Activated CD4-positive, alpha-beta T cell treated with anti-CD3 and anti-CD28 coated beads, Interleukin-2, amount 50 U/mL, for 48 hours (primary cell): ENCODE results near the gene RARB.

Experiments
- DNase-seq, 2 experiments: peaks; one replicate each; pipeline ENCODE4 v3.0.0-alpha.2; 2020

The RARB gene

GRCh38 chr3:25448750-25449692, 21.0 kb downstream of the RARB start:
- no peak for DNase-seq

- DNase-seq = no peak
These were observed 21.8 kb downstream of the RARB start for GRCh38 chr3:25449857-25450256.

GRCh38 chr3:25452192-25452591, 24.1 kb downstream of the RARB start:
- DNase-seq = no peak

GRCh38 chr3:25452740-25453139, 24.7 kb downstream of the RARB start:
- no peak for DNase-seq

- no peak for DNase-seq
These were observed 25.5 kb downstream of the RARB start for GRCh38 chr3:25453619-25454004.

- DNase-seq = no peak
These were observed 26.2 kb downstream of the RARB start for GRCh38 chr3:25454005-25454927.

- DNase-seq = no peak
These were observed 27.5 kb downstream of the RARB start for GRCh38 chr3:25455441-25456132.

GRCh38 chr3:25456723-25457670, 28.9 kb downstream of the RARB start:
- no peak for DNase-seq

- no peak for DNase-seq
These were observed 29.8 kb downstream of the RARB start for GRCh38 chr3:25457671-25458419.

GRCh38 chr3:25458420-25458814, 30.4 kb downstream of the RARB start:
- no peak for DNase-seq

GRCh38 chr3:25460751-25461150, 32.7 kb downstream of the RARB start:
- DNase-seq = no peak

GRCh38 chr3:25461946-25462345, 33.9 kb downstream of the RARB start:
- DNase-seq = no peak

GRCh38 chr3:25462495-25462894, 34.4 kb downstream of the RARB start:
- no peak for DNase-seq

GRCh38 chr3:25463836-25464418, 35.9 kb downstream of the RARB start:
- DNase-seq = no peak

GRCh38 chr3:25465266-25465860, 37.3 kb downstream of the RARB start:
- DNase-seq = no peak

- no peak for DNase-seq
These were observed 40.8 kb downstream of the RARB start for GRCh38 chr3:25468866-25469319.

- no peak for DNase-seq
These were observed 41.5 kb downstream of the RARB start for GRCh38 chr3:25469558-25469957.

GRCh38 chr3:25471081-25471768, 43.2 kb downstream of the RARB start:
- DNase-seq = no peak

GRCh38 chr3:25472153-25472552, 44.1 kb downstream of the RARB start:
- no peak for DNase-seq

- no peak for DNase-seq
These were observed 44.7 kb downstream of the RARB start for GRCh38 chr3:25472731-25473130.
